CD4-positive, alpha-beta T cell (primary cell): ENCODE results near the gene SEL1L3. TPM values are rescaled to one million over a fixed set of nuclear protein-coding genes. Genes with fewer than 3 reads are reported as not detected.
A peak's percentile ranks its signal among the peaks of the same experiment; 100 is the strongest.

Source experiments
- ATAC-seq: fragments of 200-7000 bp; cut with Tn5 transposase; one replicate; pipeline ENCODE4 v1.10.0; 2022; ENCODE audit warnings: mild to moderate bottlenecking; ENCODE audit not compliant: poor library complexity
- CTCF ChIA-PET: fragments of 350-600 bp; sonication (Branson Sonifier 250); formaldehyde crosslinking; loops from one replicate; lab custom pipeline; 2021; ENCODE audit warnings: antibody characterized with exemption, inconsistent platforms; lab: Charles Lee
- POLR2A ChIA-PET: fragments of 350-600 bp; sonication (Branson Sonifier 250); formaldehyde crosslinking; loops from one replicate; lab custom pipeline; 2021; ENCODE audit warnings: antibody characterized with exemption, inconsistent platforms; lab: Charles Lee
- DNase-seq, 14 experiments: peaks; one replicate each; pipeline ENCODE4 v3.0.0-alpha.2; 2013 to 2020; ENCODE audit warnings: mixed read lengths in 2 of 14
- H3K27ac ChIP-seq, 2 donors: one replicate each; pipeline versions ENCODE4 v1.5.1 to v1.7.0; 2013; ENCODE audit warnings: low read length in 2 of 2, low read depth in 1 of 2, mild to moderate bottlenecking in 1 of 2
- H3K27me3 ChIP-seq, 2 experiments: 1 replicate in 1 of 2; 2 replicates in 1 of 2; pipeline versions ENCODE4 v1.6.1 to v1.7.0; 2013; ENCODE audit warnings: low read length in 2 of 2, control low read depth in 1 of 2, mild to moderate bottlenecking in 1 of 2, moderate library complexity in 1 of 2; ENCODE audit not compliant: insufficient read depth in 2 of 2, control insufficient read depth in 1 of 2
- H3K36me3 ChIP-seq: one replicate; pipeline ENCODE4 v1.6.1; 2013; ENCODE audit warnings: low read length, control low read depth; ENCODE audit not compliant: insufficient read depth
- H3K4me1 ChIP-seq: one replicate; pipeline ENCODE4 v1.6.1; 2013; ENCODE audit warnings: low read length, control low read depth; ENCODE audit not compliant: insufficient read depth
- H3K4me3 ChIP-seq: one replicate; pipeline ENCODE4 v1.5.1; 2013; ENCODE audit warnings: mild to moderate bottlenecking, low read length, moderate library complexity
- H3K9me3 ChIP-seq, 2 experiments: 1 replicate in 1 of 2; 2 replicates in 1 of 2; pipeline versions ENCODE4 v1.6.1 to v1.7.0; 2013; ENCODE audit warnings: low read length in 2 of 2, mild to moderate bottlenecking in 2 of 2, control low read depth in 1 of 2, moderate library complexity in 1 of 2; ENCODE audit not compliant: control insufficient read depth in 1 of 2, insufficient read depth in 1 of 2
- H3K27ac Mint-ChIP-seq: one replicate; pipeline ENCODE4 v1.8.0; 2020; ENCODE audit warnings: mixed read lengths
- H3K27me3 Mint-ChIP-seq: one replicate; pipeline ENCODE4 v1.8.0; 2021; ENCODE audit warnings: mixed read lengths
- H3K36me3 Mint-ChIP-seq: one replicate; pipeline ENCODE4 v1.8.0; 2021; ENCODE audit warnings: low read depth, mixed read lengths
- H3K4me1 Mint-ChIP-seq: one replicate; pipeline ENCODE4 v1.8.0; 2021; ENCODE audit warnings: low read depth, mixed read lengths
- H3K4me3 Mint-ChIP-seq: one replicate; pipeline ENCODE4 v1.8.0; 2020; ENCODE audit warnings: mild to moderate bottlenecking, mixed read lengths
- H3K9me3 Mint-ChIP-seq: one replicate; pipeline ENCODE4 v1.8.0; 2020; ENCODE audit warnings: mixed read lengths
- intact Hi-C, 2 experiments: fragments of 100-400 bp; cut with DNase I in 1 of 2; cut with micrococcal nuclease in 1 of 2; formaldehyde crosslinking; loops; one replicate each; pipeline versions ENCODE4 v1.15.1 to v1.9.0; 2023 to 2025; cut with DNase I, micrococcal nuclease
- total RNA-seq, 174 experiments: library from RNA in 2 of 174; stranded (reverse) in 2 of 174; gene quantifications; one replicate each; pipeline ENCODE4 v1.2.3 and lab custom pipeline; 2021 to 2026
- TF ChIP-seq, protein P1 (sequence below): fragments of 200-600 bp; IDR thresholded peaks from one replicate; pipeline ENCODE4 v1.8.0; 2022; ENCODE audit warnings: antibody characterized with exemption, mild to moderate bottlenecking

Gene SEL1L3
- total RNA-seq, 2 experiments from 2014 or later: 34.9 to 36.5 TPM

GRCh38 chr4:25856756-25857155, 6.0 kb downstream of the SEL1L3 start:
- no peaks in the 10 kb centered on the region for H3K27me3 ChIP-seq
- no peak overlapping the region for H3K4me3 Mint-ChIP-seq
- peaks cover 75% of the 10 kb centered on the region for H3K4me1 Mint-ChIP-seq
- ATAC-seq (no peak), DNase-seq (no peak)
- TF ChIP-seq, protein P1, sequence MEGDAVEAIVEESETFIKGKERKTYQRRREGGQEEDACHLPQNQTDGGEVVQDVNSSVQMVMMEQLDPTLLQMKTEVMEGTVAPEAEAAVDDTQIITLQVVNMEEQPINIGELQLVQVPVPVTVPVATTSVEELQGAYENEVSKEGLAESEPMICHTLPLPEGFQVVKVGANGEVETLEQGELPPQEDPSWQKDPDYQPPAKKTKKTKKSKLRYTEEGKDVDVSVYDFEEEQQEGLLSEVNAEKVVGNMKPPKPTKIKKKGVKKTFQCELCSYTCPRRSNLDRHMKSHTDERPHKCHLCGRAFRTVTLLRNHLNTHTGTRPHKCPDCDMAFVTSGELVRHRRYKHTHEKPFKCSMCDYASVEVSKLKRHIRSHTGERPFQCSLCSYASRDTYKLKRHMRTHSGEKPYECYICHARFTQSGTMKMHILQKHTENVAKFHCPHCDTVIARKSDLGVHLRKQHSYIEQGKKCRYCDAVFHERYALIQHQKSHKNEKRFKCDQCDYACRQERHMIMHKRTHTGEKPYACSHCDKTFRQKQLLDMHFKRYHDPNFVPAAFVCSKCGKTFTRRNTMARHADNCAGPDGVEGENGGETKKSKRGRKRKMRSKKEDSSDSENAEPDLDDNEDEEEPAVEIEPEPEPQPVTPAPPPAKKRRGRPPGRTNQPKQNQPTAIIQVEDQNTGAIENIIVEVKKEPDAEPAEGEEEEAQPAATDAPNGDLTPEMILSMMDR: no peak
- no peaks in the 10 kb centered on the region for H3K27me3 Mint-ChIP-seq
- H3K9me3 ChIP-seq: no peaks in the 10 kb centered on the region
- intact Hi-C loops: loop anchor here in 1 of 2 experiments (10.0 kb wide), 2 partner anchors 468 to 1008 kb away; partner anchors contain the start of genes RBPJ and STIM2
- peaks cover 66% of the 10 kb centered on the region for H3K4me1 ChIP-seq
- peak overlapping the region; percentile 89 for H3K27ac Mint-ChIP-seq
- peak overlapping the region in 1 of 2 donors; percentile 14 for H3K27ac ChIP-seq
- H3K9me3 Mint-ChIP-seq: no peaks in the 10 kb centered on the region
- peaks cover under 1% of the 10 kb centered on the region for H3K36me3 Mint-ChIP-seq
- H3K4me3 ChIP-seq: no peak overlapping the region
- POLR2A ChIA-PET: interaction anchor here (2.2 kb wide), 1 partner anchor 57 kb away, joined by 9 read pairs; the partner anchor contains the start of gene SMIM20
- no peaks in the 10 kb centered on the region for H3K36me3 ChIP-seq
- CTCF ChIA-PET: no interaction called here

DNA sequence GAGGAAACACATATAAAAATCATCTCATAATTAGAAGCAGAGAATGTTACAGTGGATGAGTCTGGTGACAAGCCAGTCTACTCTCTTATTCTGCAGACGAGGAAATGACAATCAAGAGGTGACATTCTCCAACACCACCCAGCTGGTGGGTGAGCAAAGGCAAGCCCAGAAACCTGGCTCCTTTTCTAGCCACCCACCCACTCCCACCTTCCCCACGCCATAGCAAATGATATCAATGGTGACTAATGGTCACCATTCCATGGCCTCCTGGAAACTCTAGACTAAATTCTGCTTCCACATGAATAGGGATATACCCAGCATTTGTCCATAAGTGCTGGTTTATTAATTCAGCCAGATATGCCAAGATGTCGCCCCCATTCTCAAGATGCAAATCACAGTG, 10.7 kb downstream of the SEL1L3 start:
- Mint-ChIP-seq H3K27me3 (no peaks in the 10 kb centered on the region), H3K9me3 (no peaks in the 10 kb centered on the region), H3K4me3 (no peak overlapping the region), H3K27ac (no peak overlapping the region), H3K4me1 (peaks cover 61% of the 10 kb centered on the region), H3K36me3 (peaks cover 18% of the 10 kb centered on the region)
- ChIA-PET CTCF (no interaction called here), POLR2A (no interaction called here)
- Histone ChIP-seq H3K36me3 (peaks cover 10% of the 10 kb centered on the region), H3K4me1 (peaks cover 29% of the 10 kb centered on the region), H3K27me3 (no peaks in the 10 kb centered on the region), H3K9me3 (no peaks in the 10 kb centered on the region), H3K4me3 (no peak overlapping the region), H3K27ac (no peak overlapping the region)
- intact Hi-C loops: loop anchor here in 1 of 2 experiments (10.0 kb wide), 2 partner anchors 473 to 1013 kb away; partner anchors contain the start of genes RBPJ and STIM2
- ATAC-seq: no peak
- no peak for DNase-seq
- TF ChIP-seq, protein P1: no peak

DNA sequence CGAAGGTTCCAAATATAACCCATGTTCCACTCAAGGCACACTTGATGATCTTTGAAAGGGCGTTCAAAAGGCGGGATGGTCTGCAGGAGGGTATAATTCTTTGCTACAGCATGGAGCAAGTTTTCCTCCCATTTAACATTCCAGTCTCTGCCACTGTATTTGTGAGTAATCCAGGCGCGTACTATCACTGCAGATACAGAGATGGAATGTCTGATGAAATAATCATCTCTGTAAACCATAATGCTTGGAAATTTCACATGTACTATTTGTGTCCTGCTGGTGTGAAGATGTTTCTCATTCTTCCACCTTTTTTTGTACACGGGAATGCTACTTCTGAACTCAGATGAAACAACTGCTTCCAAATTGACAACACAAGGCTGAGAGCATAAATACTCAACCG, 15.5 kb downstream of the SEL1L3 start:
- Mint-ChIP-seq H3K4me3 (no peak overlapping the region), H3K4me1 (peaks cover 52% of the 10 kb centered on the region), H3K9me3 (no peaks in the 10 kb centered on the region), H3K36me3 (peaks cover 52% of the 10 kb centered on the region), H3K27ac (no peak overlapping the region), H3K27me3 (no peaks in the 10 kb centered on the region)
- Histone ChIP-seq H3K4me1 (peaks cover 22% of the 10 kb centered on the region), H3K4me3 (no peak overlapping the region), H3K27ac (no peak overlapping the region), H3K27me3 (no peaks in the 10 kb centered on the region), H3K9me3 (no peaks in the 10 kb centered on the region), H3K36me3 (peaks cover 31% of the 10 kb centered on the region)
- POLR2A ChIA-PET: no interaction called here
- DNase-seq: no peak
- TF ChIP-seq, protein P1: no peak
- CTCF ChIA-PET: no interaction called here
- intact Hi-C loops: loop anchor here in 1 of 2 experiments (10.0 kb wide), 1 partner anchor 237 kb away; no protein-coding TSS in a partner anchor
- ATAC-seq: no peak
